Measurements from ENCODE around the gene CRHBP.
"Not testable (repeated sequence)": the region's sequence is repeated elsewhere in the genome, so short reads cannot be mapped to it uniquely, and the experiment has no call there.

Gene CRHBP

GRCh38 chr5:76958991-76959767 is 6.3 kb downstream of the CRHBP start:
- no peak for DNase-seq (ENCODE audit: low spot score)

DNA sequence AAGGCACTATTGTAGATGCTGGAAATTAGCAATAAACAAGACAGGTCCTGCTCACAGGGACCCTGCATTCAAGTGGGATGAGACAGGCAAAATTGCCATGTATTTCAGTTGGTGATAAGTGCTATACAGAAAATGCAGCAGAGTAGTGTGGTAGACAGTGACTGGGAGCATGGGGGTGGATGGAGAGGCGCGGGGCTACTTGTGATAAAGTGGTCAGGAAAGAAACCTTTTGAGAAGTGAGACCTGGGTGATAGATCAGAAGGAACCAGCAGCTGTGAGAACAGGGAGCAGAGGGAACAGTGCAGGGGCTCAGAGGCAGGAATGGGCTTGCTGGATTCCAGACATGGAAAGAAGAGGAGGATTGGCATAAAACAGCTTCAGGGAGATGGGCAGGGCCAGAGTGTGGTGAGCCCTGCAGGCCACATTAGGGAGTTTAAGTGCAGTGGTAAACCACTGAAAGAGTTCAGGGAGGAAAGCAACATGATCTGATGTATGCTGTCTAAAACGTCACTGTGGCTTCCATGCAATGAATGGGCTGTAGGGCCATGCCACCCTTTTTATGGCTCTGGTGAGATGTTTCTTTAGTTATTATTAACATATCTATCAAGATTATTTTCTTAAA is 7.3 kb downstream of the CRHBP start:
- no peak for DNase-seq (ENCODE audit: low spot score)

DNA sequence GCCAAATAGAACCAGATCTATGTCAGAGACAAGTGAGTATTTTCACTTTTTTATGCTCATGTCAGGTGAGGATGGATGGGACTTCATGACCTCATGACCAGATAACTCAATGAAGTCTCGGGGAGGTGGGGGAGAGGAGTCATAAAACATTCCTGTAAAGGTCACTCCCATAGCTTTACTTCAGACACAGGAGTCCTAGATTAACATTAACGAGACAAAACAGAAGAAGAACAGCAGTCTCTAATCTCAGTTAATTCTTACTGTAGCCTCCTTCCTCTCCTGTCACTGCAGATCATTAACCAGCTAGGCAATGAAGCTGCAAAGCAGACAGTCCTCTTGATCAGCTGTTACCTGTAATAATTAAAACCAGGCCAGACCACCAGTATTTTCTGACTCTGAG is 11.2 kb downstream of the CRHBP start:
- no peak for DNase-seq (ENCODE audit: low spot score)

GRCh38 chr5:76971511-76971910 is 18.7 kb downstream of the CRHBP start:
- DNase-seq (ENCODE audit: low spot score), result no peak

DNA sequence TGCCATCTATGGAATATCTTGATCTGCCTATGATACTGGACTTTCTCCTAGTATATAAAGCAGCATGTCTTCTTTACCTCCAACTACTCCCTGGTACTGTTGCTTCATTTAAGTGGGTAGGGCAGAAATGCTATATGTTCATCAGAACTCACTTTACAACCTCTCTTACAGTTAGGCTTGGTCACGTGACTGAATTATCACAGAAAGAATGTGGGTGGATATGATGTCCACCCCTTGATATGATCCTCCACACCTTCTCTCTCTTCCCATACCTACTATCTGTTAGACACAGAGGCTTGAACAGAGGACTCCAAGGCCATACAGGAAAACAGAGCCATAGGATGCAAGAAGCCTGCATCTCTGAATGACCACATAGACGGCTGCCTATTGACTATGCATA is 19.8 kb downstream of the CRHBP start:
- no peak for DNase-seq (ENCODE audit: low spot score)

GRCh38 chr5:76974785-76975184 is 21.9 kb downstream of the CRHBP start:
- no peak for DNase-seq (ENCODE audit: low spot score)

- DNase-seq (ENCODE audit: low spot score), result no peak
Observed at GRCh38 chr5:76978869-76979268, 26.0 kb downstream of the CRHBP start.

- no peak for DNase-seq (ENCODE audit: low spot score)
Observed at GRCh38 chr5:76980518-76981144, 27.8 kb downstream of the CRHBP start.

DNA sequence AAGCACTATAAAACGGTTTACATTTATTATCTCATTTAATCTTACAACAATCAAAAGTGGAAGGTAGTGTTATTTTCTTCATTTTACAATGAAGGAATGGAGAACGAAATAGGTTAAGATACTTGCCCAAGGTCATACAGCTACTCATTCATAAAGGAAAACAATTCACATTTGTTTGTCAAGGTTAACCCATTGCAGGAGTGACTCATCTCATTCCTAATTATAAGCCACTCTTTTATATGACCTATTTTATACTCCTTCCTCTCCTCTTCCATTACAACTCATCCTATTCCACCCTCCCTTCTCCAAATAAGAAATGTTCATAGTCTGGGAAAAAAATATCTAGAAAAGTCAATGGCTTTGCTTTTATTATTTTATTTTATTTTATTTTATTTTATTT is 29.6 kb downstream of the CRHBP start:
- no peak for DNase-seq (ENCODE audit: low spot score)

DNA sequence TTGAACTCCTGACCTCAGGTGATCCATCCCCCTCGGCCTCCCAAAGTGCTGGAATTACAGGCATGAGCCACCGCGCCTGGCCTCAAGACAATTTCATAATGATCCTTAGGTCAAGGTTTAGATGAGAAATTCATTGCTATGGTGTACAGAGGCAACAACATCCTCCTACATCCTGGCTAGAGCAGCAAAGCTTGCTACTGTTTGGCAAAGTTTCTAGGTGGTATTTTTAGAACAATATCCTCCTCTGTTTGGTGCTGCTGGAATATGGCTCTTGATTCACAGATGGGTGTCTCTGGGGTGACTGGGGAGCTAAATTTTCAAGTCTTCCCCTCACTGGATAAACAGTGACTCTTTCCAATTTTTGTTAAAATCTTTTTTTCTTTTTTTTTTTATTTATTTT is 30.6 kb downstream of the CRHBP start:
- DNase-seq (ENCODE audit: low spot score), result no peak

GRCh38 chr5:76986825-76987526 is 34.1 kb downstream of the CRHBP start:
- DNase-seq (ENCODE audit: low spot score), result no peak

DNA sequence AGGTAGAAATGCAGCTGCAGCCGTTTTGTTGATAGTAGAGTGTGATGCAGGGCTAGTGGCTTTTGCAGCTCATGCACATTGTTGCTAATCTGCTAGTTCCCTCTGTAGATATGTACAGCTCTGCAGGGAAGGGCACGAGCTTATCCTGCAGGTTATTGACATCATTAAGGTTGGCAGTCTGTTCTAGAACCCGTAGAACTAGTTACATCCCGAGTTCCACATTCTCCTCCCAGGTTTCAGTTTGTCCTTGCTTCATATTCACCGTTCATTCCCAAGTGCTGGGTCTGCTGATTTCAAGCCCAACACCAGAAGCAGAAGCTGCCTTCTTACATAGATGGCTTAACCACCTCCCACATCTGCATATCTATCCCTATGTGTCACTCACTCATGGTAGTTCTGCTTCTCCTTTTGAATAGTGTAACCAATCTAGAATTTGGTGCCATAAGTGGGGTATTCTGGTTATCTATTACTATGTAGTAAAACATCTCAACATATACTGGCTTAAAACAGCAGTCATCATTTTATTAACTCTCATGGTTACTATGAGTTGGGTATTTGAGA is 38.1 kb downstream of the CRHBP start:
- DNase-seq (ENCODE audit: low spot score), result no peak

DNA sequence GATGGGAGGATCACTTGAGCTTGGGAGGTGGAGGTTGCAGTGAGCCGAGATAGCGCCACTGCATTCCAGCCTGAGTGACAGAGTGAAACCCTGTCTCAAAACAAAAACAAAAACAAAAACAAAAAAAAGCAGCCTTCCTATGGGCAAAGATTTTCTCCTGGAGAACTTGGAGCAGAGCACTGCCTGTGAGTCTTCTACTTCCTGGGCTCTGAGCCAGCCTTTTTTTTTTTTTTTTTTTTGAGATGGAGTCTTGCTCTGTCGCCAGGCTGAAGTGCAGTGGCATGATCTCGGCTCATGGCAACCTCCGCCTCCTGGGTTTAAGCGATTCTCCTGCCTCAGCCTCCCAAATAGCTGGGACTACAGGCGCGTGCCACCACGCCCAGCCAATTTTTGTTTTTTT is 40.6 kb downstream of the CRHBP start:
- not testable (repeated sequence) for DNase-seq (ENCODE audit: low spot score)

- DNase-seq (ENCODE audit: low spot score), result no peak
Observed at GRCh38 chr5:76994337-76994736, 41.5 kb downstream of the CRHBP start.

DNA sequence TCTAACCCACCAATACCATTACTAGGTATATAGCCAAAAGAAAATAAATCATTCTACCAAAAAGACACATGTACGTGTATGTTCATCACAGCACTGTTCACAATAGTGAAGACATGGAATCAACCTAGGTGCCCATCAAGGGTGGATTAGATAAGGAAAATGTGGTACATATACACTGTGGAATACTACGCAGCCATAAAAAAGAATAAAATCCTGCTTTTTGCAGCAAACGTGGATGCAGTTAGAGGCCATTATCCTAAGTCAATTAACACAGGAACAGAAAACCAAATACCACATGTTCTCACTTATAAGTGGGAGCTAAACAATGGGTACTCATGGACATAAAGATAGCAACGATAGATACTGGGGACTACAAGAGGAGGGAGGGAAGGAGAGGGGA is 45.4 kb downstream of the CRHBP start:
- DNase-seq (ENCODE audit: low spot score), result not testable (repeated sequence)

DNA sequence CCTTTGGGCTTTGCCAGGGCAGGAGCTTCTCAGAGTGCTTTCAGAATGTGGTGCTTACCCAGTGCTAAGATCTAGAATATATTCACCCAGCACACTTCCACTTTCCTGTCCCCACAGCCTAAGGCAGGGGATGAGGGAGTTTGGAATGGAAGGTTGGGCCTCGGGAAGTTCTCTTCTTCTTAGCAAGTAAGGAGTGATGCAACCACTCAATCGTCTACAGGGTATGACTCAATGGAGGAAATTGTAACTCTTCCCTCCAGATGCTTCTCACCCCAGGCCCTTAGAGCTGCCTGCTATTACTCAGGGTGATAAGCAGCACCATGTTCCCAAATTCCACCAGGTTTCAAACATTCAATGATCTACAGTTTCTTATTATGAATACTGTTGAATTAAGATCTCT is 46.6 kb downstream of the CRHBP start:
- DNase-seq (ENCODE audit: low spot score), result no peak

DNA sequence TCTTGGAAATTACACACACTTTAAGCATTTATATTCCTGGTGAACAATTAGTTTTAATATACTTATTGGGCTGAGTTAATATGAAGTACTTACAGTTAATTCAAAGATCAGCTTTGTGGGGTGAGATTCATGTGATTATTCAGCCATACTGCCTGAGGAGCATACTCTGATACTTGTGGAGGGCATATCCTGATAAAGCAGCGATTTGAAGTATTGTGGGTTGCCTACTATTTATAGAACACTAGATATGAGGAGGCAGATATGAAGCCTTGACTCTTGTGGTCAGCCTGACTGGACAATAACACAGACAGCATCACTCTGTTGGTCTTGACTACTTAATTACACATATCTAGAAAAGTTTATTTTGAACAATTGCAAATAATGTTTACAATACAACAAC is 50.4 kb downstream of the CRHBP start:
- no peak for DNase-seq (ENCODE audit: low spot score)

DNA sequence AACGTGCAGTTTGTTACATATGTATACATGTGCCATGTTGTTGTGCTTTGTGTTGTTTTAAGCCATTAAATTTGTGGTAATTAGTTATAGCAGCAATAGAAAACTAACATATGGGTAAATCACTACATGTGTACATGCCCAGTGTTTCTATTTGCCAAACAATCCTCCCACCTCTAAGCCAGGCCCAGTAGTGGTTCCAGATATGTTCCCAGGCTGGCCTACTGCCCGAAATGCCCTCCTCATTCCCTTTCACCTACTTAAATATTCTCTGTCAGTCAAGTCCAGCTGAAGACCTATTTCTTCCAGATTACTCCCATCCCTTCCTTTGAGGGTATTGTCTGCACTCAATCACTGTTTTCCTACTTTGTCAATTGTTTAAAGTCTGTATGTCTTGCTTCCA is 53.3 kb downstream of the CRHBP start:
- DNase-seq (ENCODE audit: low spot score), result no peak

- DNase-seq (ENCODE audit: low spot score), result no peak
Observed at GRCh38 chr5:77008413-77008812, 55.6 kb downstream of the CRHBP start.

DNA sequence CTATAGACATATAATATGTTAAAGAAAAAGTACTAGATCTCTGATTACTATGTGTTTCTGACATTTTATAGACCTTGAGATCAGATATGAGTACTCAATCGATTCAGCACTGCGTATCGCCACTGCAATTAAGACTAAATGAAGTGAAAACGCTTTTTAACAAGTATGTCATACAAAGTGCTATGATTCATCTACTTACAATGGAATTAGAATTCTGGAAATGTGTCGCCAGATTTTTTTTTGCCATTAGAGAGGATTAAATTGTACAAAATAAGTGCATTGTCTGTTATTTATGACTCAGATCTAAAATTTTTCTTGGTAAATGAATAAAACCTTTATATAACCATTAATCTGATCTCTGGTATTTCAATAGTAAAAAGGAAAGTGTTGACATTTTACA is 57.4 kb downstream of the CRHBP start:
- no peak for DNase-seq (ENCODE audit: low spot score)

DNA sequence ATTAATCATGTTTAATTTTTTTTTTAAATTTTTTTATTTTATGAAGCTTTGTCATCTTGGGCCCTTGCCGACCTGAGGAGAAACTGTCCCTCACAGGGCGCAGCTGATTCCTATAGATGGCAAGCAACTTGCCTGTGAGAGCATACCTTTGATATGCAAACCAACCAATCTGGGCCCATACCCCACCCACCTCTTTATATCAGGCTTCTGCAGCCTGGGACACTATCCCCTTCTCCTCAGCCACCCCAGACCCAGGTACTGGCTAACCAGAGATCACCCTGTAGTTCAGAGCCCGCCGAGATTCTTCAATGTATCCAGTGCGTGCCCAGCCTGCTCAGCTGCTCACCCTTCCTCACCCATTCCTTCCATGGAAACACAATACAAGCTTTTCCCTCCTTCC is 58.7 kb downstream of the CRHBP start:
- DNase-seq (ENCODE audit: low spot score), result no peak

DNA sequence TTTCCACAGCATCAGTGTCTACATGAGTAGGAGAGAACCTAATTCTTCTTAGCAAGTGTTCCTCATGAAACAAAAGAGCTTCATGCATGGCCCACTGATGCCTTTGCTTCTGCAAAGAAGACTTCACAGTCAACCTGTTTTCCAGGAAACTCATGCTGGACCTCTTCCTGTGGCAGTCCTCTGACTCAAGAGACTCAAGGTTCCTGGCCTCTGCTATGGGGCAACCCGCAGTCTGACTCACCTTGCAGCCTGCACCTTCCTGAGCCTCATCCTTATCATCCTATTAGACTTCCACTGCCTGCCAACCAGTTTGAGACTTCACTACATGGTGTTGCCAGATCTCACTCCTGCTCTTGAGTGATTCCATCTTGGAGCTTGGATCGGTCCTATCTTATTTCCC is 59.8 kb downstream of the CRHBP start:
- DNase-seq (ENCODE audit: low spot score), result no peak
